ENCODE data around the gene INS.

- TF ChIP-seq POLR2A (IDR thresholded peaks at IDR 0.05) = no peak
- no peak for TF ChIP-seq CTCF (IDR thresholded peaks at IDR 0.05)
Observed at GRCh38 chr11:2116680-2117079, 44.3 kb downstream of the INS start.

All from upper lobe of left lung (tissue), 4 donors.